ENCODE measurements around the gene RNASEH2A.

- no peak for TF ChIP-seq EZH2 (IDR thresholded peaks at IDR 0.05; ENCODE audit: borderline replicate concordance, insufficient read depth, low read depth, low read length, poor library complexity, severe bottlenecking)
- TF ChIP-seq CTCF (IDR thresholded peaks at IDR 0.05), result no peak
Measured at GRCh38 chr19:12833418-12833737, 27.0 kb downstream of the RNASEH2A start.
